ENCODE results near the gene XRCC1.

Gene XRCC1

GRCh38 chr19:43511324-43511723, 64.0 kb downstream of the XRCC1 start:
- no peak for DNase-seq

- no peak for DNase-seq
Measured at GRCh38 chr19:43510713-43511112, 64.6 kb downstream of the XRCC1 start.

- no peak for DNase-seq
Measured at GRCh38 chr19:43507880-43508279, 67.4 kb downstream of the XRCC1 start.

- no peak for DNase-seq
Measured at GRCh38 chr19:43506629-43507028, 68.7 kb downstream of the XRCC1 start.

- no peak for DNase-seq
Measured at GRCh38 chr19:43505941-43506340, 69.4 kb downstream of the XRCC1 start.

- no peak for DNase-seq
Measured at GRCh38 chr19:43505186-43505456, 70.2 kb downstream of the XRCC1 start.

- DNase-seq, result peak; percentile 67
Measured at GRCh38 chr19:43504426-43505185, 70.7 kb downstream of the XRCC1 start, which contains the start of gene PHLDB3. Gene PHLDB3, minus strand, starts transcription at chr19:43504746. Its CDS starts 628 bp downstream, at chr19:43504118.

- DNase-seq, result peak; percentile 82
Measured at GRCh38 chr19:43503501-43504425, 71.6 kb downstream of the XRCC1 start.

- DNase-seq, result no peak
Measured at GRCh38 chr19:43502419-43502976, 72.8 kb downstream of the XRCC1 start.

GRCh38 chr19:43501661-43502418, 73.5 kb downstream of the XRCC1 start:
- DNase-seq, result no peak

- no peak for DNase-seq
Measured at GRCh38 chr19:43499042-43499441, 76.3 kb downstream of the XRCC1 start.

GRCh38 chr19:43498233-43498842, 77.0 kb downstream of the XRCC1 start:
- DNase-seq, result no peak

- DNase-seq, result no peak
Measured at GRCh38 chr19:43496960-43497359, 78.4 kb downstream of the XRCC1 start.

- DNase-seq, result no peak
Measured at GRCh38 chr19:43495082-43495481, 80.2 kb downstream of the XRCC1 start.

Data from DMS53 (cell line).